Glutamatergic neuron (in vitro differentiated cells): ENCODE results near the gene POTEE. TPM values are rescaled to one million over a fixed set of nuclear protein-coding genes. Genes with fewer than 3 reads are reported as not detected.
"Not testable (repeated sequence)": the region's sequence is repeated elsewhere in the genome, so short reads cannot be mapped to it uniquely, and the experiment has no call there.

Source experiments
- DNase-seq: peaks from one replicate; pipeline ENCODE4 v3.0.0; 2022
- H3K27ac Mint-ChIP-seq: one replicate; pipeline ENCODE4 v1.8.0; 2020; ENCODE audit warnings: mild to moderate bottlenecking, mixed read lengths, inconsistent platforms; ENCODE audit not compliant: unreplicated experiment
- H3K27me3 Mint-ChIP-seq: one replicate; pipeline ENCODE4 v1.8.0; 2020; ENCODE audit warnings: mild to moderate bottlenecking, moderate library complexity, mixed read lengths, inconsistent platforms; ENCODE audit not compliant: unreplicated experiment
- H3K36me3 Mint-ChIP-seq: one replicate; pipeline ENCODE4 v1.8.0; 2020; ENCODE audit warnings: mild to moderate bottlenecking, mixed read lengths, inconsistent platforms; ENCODE audit not compliant: unreplicated experiment
- H3K4me1 Mint-ChIP-seq: one replicate; pipeline ENCODE4 v1.8.0; 2020; ENCODE audit warnings: mild to moderate bottlenecking, low read depth, mixed read lengths, inconsistent platforms; ENCODE audit not compliant: unreplicated experiment
- H3K4me3 Mint-ChIP-seq: one replicate; pipeline ENCODE4 v1.8.0; 2020; ENCODE audit warnings: mild to moderate bottlenecking, mixed read lengths, inconsistent platforms; ENCODE audit not compliant: unreplicated experiment
- H3K9me3 Mint-ChIP-seq: one replicate; pipeline ENCODE4 v1.8.0; 2020; ENCODE audit warnings: mild to moderate bottlenecking, moderate library complexity, mixed read lengths, inconsistent platforms; ENCODE audit not compliant: unreplicated experiment
- total RNA-seq: library from RNA; stranded (reverse); fragmentation: NEBNext Ultra II Directional; extraction: Animal tissue kit (Norgen Biotek cat#: 25700); gene quantifications from one replicate; pipeline ENCODE4 v1.2.1, GENCODE V29; 2021; ENCODE audit not compliant: unreplicated experiment
- TF ChIP-seq, protein P1 (sequence below): fragments of 200-600 bp; sonication (generic); IDR thresholded peaks from one replicate; pipeline ENCODE4 v1.5.0; 2021; ENCODE audit not compliant: partially characterized antibody, unreplicated experiment

The POTEE gene
- total RNA-seq, 1 donor from 2014 or later, result 1.4 TPM

DNA sequence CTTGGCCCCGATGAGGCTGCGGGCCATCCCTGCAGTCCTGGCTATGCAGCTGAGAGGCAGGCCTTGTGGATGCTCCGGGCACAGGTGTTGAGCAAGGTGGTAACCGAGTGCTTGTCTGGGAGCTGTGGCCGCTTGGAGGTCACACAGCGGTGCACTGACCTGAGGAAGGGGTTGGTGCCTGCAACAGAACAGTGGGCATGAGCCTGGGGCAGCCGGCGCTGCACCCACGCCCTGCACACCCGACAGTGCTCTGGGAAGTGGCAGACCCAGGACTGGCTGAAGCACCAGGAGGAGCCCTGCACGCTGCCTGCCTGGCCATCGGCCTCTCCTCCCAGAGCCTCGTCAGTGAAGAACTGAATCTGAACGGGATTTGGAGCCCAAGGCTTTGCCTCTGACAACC lies 8.2 kb upstream of the POTEE start:
- Mint-ChIP-seq H3K27ac (no peak overlapping the region), H3K9me3 (no peaks in the 10 kb centered on the region), H3K36me3 (no peaks in the 10 kb centered on the region), H3K27me3 (no peaks in the 10 kb centered on the region), H3K4me3 (no peak overlapping the region), H3K4me1 (no peaks in the 10 kb centered on the region)
- TF ChIP-seq, protein P1, sequence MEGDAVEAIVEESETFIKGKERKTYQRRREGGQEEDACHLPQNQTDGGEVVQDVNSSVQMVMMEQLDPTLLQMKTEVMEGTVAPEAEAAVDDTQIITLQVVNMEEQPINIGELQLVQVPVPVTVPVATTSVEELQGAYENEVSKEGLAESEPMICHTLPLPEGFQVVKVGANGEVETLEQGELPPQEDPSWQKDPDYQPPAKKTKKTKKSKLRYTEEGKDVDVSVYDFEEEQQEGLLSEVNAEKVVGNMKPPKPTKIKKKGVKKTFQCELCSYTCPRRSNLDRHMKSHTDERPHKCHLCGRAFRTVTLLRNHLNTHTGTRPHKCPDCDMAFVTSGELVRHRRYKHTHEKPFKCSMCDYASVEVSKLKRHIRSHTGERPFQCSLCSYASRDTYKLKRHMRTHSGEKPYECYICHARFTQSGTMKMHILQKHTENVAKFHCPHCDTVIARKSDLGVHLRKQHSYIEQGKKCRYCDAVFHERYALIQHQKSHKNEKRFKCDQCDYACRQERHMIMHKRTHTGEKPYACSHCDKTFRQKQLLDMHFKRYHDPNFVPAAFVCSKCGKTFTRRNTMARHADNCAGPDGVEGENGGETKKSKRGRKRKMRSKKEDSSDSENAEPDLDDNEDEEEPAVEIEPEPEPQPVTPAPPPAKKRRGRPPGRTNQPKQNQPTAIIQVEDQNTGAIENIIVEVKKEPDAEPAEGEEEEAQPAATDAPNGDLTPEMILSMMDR, result no peak
- DNase-seq, result no peak

DNA sequence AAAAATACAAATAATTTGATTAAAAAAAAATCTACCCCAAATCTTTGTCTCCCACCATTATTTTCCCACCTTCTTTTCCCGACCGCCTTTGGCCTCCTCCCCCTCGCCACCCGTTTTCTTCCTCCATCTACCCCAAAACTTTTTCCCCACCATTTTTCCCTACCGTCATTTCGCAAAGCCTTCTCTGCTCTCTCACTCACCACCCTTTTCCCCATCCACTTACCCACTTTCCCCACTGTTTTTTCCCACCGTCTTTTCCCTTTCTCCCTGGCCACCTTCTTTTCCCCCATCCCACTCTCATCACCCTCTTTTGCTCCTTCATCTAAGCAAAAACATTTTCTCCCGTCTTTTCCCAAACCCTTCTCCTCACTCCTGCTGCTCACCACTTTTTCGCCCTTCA lies 1.5 kb upstream of the POTEE start:
- not testable (repeated sequence) for H3K9me3 Mint-ChIP-seq, DNase-seq, H3K4me1 Mint-ChIP-seq, H3K4me3 Mint-ChIP-seq, H3K36me3 Mint-ChIP-seq, H3K27ac Mint-ChIP-seq, H3K27me3 Mint-ChIP-seq

DNA sequence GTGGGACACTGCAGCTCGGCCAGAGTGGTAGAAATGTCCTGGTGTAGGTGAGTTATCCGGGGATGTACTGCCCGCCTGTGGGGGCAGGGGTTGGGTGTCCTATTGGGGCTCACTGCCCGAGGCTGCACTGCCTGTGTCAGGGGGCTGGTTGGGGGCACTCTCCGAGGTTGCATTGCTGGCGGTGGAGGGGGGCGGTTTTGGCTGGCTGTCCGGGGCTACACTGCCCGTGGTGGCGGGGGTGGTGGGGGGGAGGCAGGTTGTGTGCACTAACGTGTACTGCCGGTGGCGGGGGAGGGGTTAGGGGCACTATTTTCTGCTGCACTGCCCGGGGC lies 403 bp downstream of the POTEE start:
- not testable (repeated sequence) for H3K27ac Mint-ChIP-seq, H3K9me3 Mint-ChIP-seq, H3K36me3 Mint-ChIP-seq, H3K27me3 Mint-ChIP-seq, H3K4me1 Mint-ChIP-seq, DNase-seq, H3K4me3 Mint-ChIP-seq

DNA sequence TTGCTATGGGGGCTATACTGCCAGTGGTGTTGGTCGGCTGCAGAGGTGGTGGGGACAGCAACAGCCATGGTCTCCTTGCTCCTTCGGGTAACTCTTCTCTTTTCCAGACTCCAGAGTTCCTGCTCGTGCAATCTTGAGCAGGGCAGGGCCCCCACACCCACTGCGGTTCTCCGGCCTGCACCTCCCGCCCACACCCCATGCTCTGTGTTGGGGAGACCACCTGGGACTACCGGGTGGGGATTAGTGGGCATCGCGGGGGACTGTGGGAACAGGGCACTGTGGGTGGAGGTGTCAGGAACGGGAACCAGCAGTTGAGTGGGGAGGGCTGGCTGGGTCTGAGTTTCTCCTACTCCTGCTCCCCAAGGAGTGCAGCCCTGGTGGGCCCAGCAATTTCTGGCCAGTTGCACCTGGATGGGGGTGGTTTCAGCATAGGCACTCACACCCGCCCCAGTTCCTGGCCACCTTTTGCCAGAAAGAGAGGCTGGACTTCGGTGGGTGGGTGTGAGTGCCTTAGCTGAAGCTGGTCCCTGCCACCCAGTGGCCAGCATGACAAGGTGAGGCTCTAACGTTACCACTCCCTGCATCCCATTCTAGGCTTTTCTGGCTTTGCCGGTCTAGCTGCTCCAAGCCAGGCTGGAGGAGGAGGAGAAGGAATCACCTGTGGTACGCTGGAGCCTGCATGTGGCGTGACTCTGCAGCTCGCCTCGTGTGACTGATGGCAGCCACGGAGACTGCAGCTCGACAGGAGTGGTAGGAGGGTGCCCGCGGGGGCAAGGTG lies 1.3 kb downstream of the POTEE start:
- H3K4me3 Mint-ChIP-seq, H3K36me3 Mint-ChIP-seq, H3K27ac Mint-ChIP-seq, H3K27me3 Mint-ChIP-seq, H3K4me1 Mint-ChIP-seq, DNase-seq, H3K9me3 Mint-ChIP-seq: not testable (repeated sequence)

DNA sequence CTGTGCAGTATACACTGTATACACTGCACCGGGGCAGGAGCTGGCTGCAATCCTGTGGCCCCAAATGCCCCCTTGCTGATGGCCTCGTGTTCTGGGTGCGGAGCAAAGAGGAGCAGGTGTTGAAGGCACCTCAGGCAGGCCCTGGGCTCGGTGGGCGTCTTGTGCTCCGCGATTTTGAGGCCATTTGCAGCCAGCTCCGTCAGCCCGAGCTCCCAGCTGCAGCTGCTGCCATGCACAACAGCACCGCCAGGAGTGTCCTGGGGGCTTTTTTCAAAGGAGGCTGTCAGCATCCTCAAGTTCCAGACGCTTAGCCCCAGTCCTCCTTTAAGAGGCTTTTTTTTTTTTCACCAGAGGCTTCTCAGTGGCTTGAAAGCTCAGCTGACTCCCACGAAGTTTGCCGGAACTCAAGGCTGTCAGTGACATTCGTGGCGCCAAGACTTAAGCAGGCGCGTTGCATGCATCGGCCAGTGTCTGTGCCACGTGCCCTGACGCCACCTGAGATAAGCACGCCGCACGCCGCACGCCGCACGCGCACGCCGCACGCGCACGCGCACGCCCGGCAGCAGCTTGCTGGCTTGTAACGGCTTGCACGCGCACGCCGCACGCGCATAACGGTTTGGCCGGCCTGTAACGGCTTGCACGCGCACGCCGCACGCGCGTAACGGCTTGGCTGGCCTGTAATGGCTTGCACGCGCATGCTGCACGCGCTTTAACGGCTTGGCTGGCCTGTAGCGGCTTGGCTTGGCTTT lies 8.1 kb downstream of the POTEE start:
- DNase-seq, H3K27me3 Mint-ChIP-seq, H3K4me3 Mint-ChIP-seq, H3K9me3 Mint-ChIP-seq, H3K27ac Mint-ChIP-seq, H3K4me1 Mint-ChIP-seq, H3K36me3 Mint-ChIP-seq: not testable (repeated sequence)

DNA sequence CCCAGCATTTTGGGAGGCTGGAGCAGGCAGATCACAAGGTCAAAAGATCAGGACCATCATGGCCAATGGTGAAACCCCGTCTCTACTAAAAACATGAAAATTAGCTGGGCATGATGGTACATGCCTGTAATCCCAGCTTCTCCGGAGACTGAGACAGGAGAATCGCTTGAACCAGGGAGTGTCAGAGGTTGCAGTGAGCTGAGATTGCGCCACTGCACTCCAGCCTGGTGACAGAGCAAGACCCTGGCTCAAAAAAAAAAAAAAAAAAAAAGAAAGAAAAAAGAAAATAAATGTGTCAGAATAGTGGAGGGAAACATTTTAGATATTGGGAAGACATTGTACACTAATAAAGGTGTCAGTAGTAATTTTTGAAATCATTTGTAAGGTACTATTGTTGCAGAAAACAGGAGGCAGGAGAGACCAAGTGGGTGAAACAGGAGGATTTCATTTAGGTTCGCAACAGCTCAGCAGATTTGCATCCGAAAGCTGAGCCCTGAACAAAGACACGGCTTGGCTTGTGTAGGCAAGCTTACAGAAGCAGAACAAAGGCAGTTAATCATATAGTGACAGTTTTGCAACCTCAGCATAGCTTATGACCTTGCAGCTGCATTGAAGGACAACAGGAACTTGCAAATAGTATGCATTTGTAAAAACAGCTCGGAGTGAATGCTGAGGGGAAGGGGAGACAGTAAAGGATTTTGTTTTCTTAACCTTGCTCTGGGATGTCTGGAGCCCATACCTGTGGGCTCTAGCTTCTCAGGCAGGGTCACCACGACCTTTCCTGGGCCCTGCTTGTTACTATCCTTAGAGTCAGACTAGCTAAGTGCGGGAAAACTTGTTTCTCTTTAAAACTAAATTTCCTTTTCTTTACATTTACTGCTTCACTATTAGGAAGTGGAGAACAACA lies 26.5 kb downstream of the POTEE start:
- not testable (repeated sequence) for H3K27me3 Mint-ChIP-seq, H3K27ac Mint-ChIP-seq, H3K9me3 Mint-ChIP-seq, H3K36me3 Mint-ChIP-seq, H3K4me3 Mint-ChIP-seq, H3K4me1 Mint-ChIP-seq, DNase-seq

Other genes starting within 250 kb of the POTEE start
- 118 TPM for gene FAM168B, start 116.1 kb upstream of the POTEE start, total RNA-seq
- gene PLEKHB2, start 104.2 kb upstream of the POTEE start, total RNA-seq, result 42.4 TPM
- gene RAB6D, start 154.6 kb downstream of the POTEE start, total RNA-seq, result not detected